ENCODE results near the gene ALK. TPM values are rescaled to one million over a fixed set of nuclear protein-coding genes. Genes with fewer than 3 reads are reported as not detected.

The ALK gene
- total and polyA plus RNA-seq, 10 of the 15 experiments (the other 5 are each of a cell fraction or from before 2014, with no cell fraction given): 0.11 TPM; not detected in 9

DNA sequence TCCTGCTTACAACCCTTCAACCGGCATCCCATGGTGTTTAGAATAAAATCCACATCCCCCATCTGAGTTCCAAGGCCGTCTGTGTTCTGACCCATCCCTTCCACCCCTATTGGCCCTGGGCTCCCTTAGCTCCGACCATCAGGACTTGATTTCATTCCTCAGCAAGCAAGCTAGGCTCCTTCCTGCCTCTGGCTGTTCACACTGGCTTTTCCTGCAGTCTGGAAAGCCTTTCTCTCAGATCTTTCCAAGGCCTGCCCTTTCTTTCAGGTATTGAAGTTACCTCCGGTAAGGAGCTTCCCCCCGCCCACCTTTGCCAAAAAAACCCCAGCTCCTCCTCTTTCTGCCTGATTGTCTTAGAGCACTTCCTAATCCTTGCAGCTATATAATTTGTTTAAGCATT, 719.4 kb downstream of the ALK start:
- H4K20me1 ChIP-seq (ENCODE audit: control insufficient read depth, insufficient read depth): no peaks in the 10 kb centered on the region
- ChIA-PET SMC1A (ENCODE audit: uncharacterized antibody, unreplicated experiment) (interaction anchor here (1.1 to 1.3 kb wide), 2 partner anchors 11 to 150 kb away, joined by 3 read pairs; no protein-coding TSS in a partner anchor), RAD21 (ENCODE audit: unreplicated experiment) (interaction anchor here (0.9 kb wide), 2 partner anchors 9 to 243 kb away, joined by 3 read pairs; no protein-coding TSS in a partner anchor), CTCF (no interaction called here), POLR2A (no interaction called here)
- H3K4me2 ChIP-seq (ENCODE audit: control insufficient read depth, insufficient read depth): no peak overlapping the region
- H3K9me3 ChIP-seq (replicated peaks; ENCODE audit: control insufficient read depth, insufficient read depth, low read length): no peaks in the 10 kb centered on the region
- H3K27me3 ChIP-seq (replicated peaks in 1 of 2; ENCODE audit: control insufficient read depth in 2 of 2, insufficient read depth in 2 of 2, low read length in 1 of 2): no peaks in the 10 kb centered on the region
- intact Hi-C loops (cut with micrococcal nuclease; ENCODE audit: unreplicated experiment): no loop called here
- H3K36me3 ChIP-seq (ENCODE audit: control insufficient read depth in 2 of 2, insufficient read depth in 2 of 2, low read length in 1 of 2): no peaks in the 10 kb centered on the region
- ATAC-seq (no peak), DNase-seq (ENCODE audit: low read depth, low spot score) (no peak), FAIRE-seq (no peak)
- no peaks in the 10 kb centered on the region for H3K4me1 ChIP-seq (ENCODE audit: control insufficient read depth, insufficient read depth, low read length)
- no peaks in the 10 kb centered on the region for H3K79me2 ChIP-seq (ENCODE audit: control insufficient read depth, insufficient read depth, low read length)
- H3K4me3 ChIP-seq: no peak overlapping the region
- TF ChIP-seq SUPT20H (IDR thresholded peaks at IDR 0.05; ENCODE audit: borderline replicate concordance, control insufficient read depth, low read depth, low read length) (no peak), YY1 (IDR thresholded peaks at IDR 0.05; ENCODE audit: low read depth, low read length) (no peak), RAD21 (IDR thresholded peaks at IDR 0.05; ENCODE audit: insufficient read depth, low read depth, low read length) (no peak), BMI1 (IDR thresholded peaks at IDR 0.05; ENCODE audit: borderline replicate concordance) (no peak), PML (IDR thresholded peaks at IDR 0.05; ENCODE audit: low read length) (no peak), SPI1 (IDR thresholded peaks at IDR 0.05; ENCODE audit: borderline replicate concordance, insufficient read depth, low read depth, low read length) (no peak), IRF4 (IDR thresholded peaks at IDR 0.05; ENCODE audit: low read depth, low read length) (no peak)
- TF ChIP-seq, protein P1, sequence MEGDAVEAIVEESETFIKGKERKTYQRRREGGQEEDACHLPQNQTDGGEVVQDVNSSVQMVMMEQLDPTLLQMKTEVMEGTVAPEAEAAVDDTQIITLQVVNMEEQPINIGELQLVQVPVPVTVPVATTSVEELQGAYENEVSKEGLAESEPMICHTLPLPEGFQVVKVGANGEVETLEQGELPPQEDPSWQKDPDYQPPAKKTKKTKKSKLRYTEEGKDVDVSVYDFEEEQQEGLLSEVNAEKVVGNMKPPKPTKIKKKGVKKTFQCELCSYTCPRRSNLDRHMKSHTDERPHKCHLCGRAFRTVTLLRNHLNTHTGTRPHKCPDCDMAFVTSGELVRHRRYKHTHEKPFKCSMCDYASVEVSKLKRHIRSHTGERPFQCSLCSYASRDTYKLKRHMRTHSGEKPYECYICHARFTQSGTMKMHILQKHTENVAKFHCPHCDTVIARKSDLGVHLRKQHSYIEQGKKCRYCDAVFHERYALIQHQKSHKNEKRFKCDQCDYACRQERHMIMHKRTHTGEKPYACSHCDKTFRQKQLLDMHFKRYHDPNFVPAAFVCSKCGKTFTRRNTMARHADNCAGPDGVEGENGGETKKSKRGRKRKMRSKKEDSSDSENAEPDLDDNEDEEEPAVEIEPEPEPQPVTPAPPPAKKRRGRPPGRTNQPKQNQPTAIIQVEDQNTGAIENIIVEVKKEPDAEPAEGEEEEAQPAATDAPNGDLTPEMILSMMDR (IDR thresholded peaks at IDR 0.05 in 2 of 3, conservative IDR thresholded peaks at IDR 0.05 in 1 of 3; ENCODE audit: control insufficient read depth in 2 of 3, extremely low read depth in 1 of 3, insufficient read depth in 1 of 3, low read depth in 3 of 3, low read length in 3 of 3): no peak
- TF ChIP-seq, protein P2, sequence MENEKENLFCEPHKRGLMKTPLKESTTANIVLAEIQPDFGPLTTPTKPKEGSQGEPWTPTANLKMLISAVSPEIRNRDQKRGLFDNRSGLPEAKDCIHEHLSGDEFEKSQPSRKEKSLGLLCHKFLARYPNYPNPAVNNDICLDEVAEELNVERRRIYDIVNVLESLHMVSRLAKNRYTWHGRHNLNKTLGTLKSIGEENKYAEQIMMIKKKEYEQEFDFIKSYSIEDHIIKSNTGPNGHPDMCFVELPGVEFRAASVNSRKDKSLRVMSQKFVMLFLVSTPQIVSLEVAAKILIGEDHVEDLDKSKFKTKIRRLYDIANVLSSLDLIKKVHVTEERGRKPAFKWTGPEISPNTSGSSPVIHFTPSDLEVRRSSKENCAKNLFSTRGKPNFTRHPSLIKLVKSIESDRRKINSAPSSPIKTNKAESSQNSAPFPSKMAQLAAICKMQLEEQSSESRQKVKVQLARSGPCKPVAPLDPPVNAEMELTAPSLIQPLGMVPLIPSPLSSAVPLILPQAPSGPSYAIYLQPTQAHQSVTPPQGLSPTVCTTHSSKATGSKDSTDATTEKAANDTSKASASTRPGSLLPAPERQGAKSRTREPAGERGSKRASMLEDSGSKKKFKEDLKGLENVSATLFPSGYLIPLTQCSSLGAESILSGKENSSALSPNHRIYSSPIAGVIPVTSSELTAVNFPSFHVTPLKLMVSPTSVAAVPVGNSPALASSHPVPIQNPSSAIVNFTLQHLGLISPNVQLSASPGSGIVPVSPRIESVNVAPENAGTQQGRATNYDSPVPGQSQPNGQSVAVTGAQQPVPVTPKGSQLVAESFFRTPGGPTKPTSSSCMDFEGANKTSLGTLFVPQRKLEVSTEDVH (IDR thresholded peaks at IDR 0.05; ENCODE audit: low read depth, partially characterized antibody): no peak
- TF ChIP-seq, protein P3, sequence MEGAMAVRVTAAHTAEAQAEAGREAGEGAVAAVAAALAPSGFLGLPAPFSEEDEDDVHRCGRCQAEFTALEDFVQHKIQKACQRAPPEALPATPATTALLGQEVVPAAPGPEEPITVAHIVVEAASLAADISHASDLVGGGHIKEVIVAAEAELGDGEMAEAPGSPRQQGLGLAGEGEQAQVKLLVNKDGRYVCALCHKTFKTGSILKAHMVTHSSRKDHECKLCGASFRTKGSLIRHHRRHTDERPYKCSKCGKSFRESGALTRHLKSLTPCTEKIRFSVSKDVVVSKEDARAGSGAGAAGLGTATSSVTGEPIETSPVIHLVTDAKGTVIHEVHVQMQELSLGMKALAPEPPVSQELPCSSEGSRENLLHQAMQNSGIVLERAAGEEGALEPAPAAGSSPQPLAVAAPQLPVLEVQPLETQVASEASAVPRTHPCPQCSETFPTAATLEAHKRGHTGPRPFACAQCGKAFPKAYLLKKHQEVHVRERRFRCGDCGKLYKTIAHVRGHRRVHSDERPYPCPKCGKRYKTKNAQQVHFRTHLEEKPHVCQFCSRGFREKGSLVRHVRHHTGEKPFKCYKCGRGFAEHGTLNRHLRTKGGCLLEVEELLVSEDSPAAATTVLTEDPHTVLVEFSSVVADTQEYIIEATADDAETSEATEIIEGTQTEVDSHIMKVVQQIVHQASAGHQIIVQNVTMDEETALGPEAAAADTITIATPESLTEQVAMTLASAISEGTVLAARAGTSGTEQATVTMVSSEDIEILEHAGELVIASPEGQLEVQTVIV (IDR thresholded peaks at IDR 0.05; ENCODE audit: borderline replicate concordance, partially characterized antibody): no peak
- TF ChIP-seq, protein P4, sequence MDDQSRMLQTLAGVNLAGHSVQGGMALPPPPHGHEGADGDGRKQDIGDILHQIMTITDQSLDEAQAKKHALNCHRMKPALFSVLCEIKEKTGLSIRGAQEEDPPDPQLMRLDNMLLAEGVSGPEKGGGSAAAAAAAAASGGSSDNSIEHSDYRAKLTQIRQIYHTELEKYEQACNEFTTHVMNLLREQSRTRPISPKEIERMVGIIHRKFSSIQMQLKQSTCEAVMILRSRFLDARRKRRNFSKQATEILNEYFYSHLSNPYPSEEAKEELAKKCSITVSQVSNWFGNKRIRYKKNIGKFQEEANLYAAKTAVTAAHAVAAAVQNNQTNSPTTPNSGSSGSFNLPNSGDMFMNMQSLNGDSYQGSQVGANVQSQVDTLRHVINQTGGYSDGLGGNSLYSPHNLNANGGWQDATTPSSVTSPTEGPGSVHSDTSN (IDR thresholded peaks at IDR 0.05; ENCODE audit: insufficient replicate concordance, low read depth, low read length): no peak
- TF ChIP-seq, protein P5, sequence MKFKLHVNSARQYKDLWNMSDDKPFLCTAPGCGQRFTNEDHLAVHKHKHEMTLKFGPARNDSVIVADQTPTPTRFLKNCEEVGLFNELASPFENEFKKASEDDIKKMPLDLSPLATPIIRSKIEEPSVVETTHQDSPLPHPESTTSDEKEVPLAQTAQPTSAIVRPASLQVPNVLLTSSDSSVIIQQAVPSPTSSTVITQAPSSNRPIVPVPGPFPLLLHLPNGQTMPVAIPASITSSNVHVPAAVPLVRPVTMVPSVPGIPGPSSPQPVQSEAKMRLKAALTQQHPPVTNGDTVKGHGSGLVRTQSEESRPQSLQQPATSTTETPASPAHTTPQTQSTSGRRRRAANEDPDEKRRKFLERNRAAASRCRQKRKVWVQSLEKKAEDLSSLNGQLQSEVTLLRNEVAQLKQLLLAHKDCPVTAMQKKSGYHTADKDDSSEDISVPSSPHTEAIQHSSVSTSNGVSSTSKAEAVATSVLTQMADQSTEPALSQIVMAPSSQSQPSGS (IDR thresholded peaks at IDR 0.05; ENCODE audit: low read length): no peak
- no peak overlapping the region for H3K9ac ChIP-seq (ENCODE audit: control insufficient read depth, insufficient read depth, low read length)
- H2AFZ ChIP-seq (ENCODE audit: control insufficient read depth, low read depth, low read length): no peak overlapping the region
- H3K27ac ChIP-seq (ENCODE audit: control insufficient read depth, insufficient read depth): no peak overlapping the region
- no TSS peak for BruUV-seq (replicated peaks)
- 56% methylated on average over 5 of the region's 5 CpGs for WGBS (ENCODE audit: insufficient coverage, insufficient replicate concordance, low lambda C conversion rate, missing lambda C conversion rate)
- in situ Hi-C loops (cut with MboI): loop anchor here (5.0 kb wide), 1 partner anchor 245 kb away; no protein-coding TSS in a partner anchor

Measured in GM12878 (cell line).